Tibial artery (tissue), 4 donors: Measurements from ENCODE around the gene TAB2.

ENCODE experiments used
- DNase-seq, 2 donors: peaks; one replicate each; pipeline ENCODE4 v3.0.0-alpha.2; 2019
- H3K27ac ChIP-seq, 2 donors: fragments of 200-600 bp; sonication (generic) in 1 of 2; 1 replicate in 1 of 2; 2 replicates in 1 of 2; pipeline ENCODE4 v1.5.1; 2018 to 2019; ENCODE audit warnings: mild to moderate bottlenecking in 1 of 2
- H3K27me3 ChIP-seq, 2 donors: fragments of 200-600 bp; sonication (generic) in 1 of 2; one replicate each; pipeline versions ENCODE4 v1.5.1 to v1.6.0; 2016 to 2019
- H3K36me3 ChIP-seq, 3 donors: fragments of 200-600 bp; sonication (generic) in 2 of 3; one replicate each; pipeline ENCODE4 v1.5.1; 2016 to 2019; ENCODE audit warnings: mild to moderate bottlenecking in 2 of 3
- H3K4me1 ChIP-seq, 4 donors: fragments of 200-600 bp; sonication (generic) in 2 of 4; 1 replicate in 3 of 4; 2 replicates in 1 of 4; pipeline ENCODE4 v1.5.1; 2016 to 2019
- H3K4me3 ChIP-seq, 2 donors: fragments of 200-600 bp; sonication (generic) in 1 of 2; 1 replicate in 1 of 2; 2 replicates in 1 of 2; pipeline ENCODE4 v1.5.1; 2018 to 2019; ENCODE audit warnings: mild to moderate bottlenecking in 2 of 2
- H3K9me3 ChIP-seq, 3 donors: fragments of 200-600 bp; sonication (generic) in 1 of 3; one replicate each; pipeline ENCODE4 v1.5.1; 2016 to 2019
- intact Hi-C: fragments of 100-400 bp; cut with DNase I; formaldehyde crosslinking; loops from one replicate; pipeline ENCODE4 v1.15.0; 2023; ENCODE audit warnings: low total_unique reads
- TF ChIP-seq, protein P1 (sequence below), 2 experiments: fragments of 200-600 bp in 1 of 2; fragments of 450-650 bp in 1 of 2; IDR thresholded peaks; one replicate each; pipeline ENCODE4 v1.5.1; 2017 to 2019; ENCODE audit warnings: antibody characterized with exemption in 2 of 2, mild to moderate bottlenecking in 1 of 2, moderate library complexity in 1 of 2

The TAB2 gene

DNA sequence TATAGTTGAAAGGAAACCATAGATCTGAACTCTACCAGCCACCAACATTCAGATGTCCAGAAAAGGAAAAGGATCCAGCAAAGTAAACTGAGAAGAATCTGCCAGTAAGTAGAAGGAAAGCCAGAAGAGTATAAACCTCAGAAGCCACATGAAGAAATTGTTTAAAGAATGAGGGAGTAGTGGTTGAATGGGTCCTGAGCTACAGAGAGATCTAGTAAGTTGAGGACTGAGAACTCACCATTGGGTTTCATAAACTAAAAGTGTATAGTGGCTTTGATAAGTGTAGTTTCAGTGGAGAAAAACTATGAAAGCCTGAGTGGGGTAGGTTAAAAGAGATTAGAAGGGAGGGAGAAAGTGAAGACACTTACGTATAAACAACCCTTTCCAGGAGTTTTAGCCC, 50.6 kb downstream of the TAB2 start:
- Histone ChIP-seq H3K4me3 (no peak overlapping the region), H3K9me3 (no peaks in the 10 kb centered on the region), H3K36me3 (peaks cover 0 to 7% (median 0%) of the 10 kb centered on the region in 3 donors), H3K27ac (no peak overlapping the region), H3K4me1 (peaks cover 0 to 47% (median 16%) of the 10 kb centered on the region in 4 donors), H3K27me3 (no peaks in the 10 kb centered on the region)
- intact Hi-C loops, result no loop called here
- TF ChIP-seq, protein P1, sequence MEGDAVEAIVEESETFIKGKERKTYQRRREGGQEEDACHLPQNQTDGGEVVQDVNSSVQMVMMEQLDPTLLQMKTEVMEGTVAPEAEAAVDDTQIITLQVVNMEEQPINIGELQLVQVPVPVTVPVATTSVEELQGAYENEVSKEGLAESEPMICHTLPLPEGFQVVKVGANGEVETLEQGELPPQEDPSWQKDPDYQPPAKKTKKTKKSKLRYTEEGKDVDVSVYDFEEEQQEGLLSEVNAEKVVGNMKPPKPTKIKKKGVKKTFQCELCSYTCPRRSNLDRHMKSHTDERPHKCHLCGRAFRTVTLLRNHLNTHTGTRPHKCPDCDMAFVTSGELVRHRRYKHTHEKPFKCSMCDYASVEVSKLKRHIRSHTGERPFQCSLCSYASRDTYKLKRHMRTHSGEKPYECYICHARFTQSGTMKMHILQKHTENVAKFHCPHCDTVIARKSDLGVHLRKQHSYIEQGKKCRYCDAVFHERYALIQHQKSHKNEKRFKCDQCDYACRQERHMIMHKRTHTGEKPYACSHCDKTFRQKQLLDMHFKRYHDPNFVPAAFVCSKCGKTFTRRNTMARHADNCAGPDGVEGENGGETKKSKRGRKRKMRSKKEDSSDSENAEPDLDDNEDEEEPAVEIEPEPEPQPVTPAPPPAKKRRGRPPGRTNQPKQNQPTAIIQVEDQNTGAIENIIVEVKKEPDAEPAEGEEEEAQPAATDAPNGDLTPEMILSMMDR (IDR thresholded peaks at IDR 0.05), result no peak
- DNase-seq, result no peak

DNA sequence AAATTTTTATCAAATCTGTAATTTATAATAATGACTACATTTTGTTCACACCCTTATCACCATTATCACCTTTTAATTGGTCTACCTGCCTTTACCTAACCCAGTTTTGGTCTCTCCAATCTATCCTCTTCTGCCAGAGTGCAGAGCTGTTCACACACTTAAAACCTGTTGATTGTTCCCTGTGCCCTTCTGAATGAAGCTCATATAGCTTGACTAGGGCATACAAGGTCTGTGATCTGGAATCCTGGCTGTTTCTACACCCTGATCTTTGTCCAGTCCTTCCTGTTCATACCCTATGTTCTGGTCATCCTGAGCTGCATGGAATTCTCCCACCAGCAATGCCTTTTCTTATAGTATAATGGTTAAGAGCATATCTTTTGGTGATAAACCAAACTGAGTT, 53.6 kb downstream of the TAB2 start:
- no peak for DNase-seq
- Histone ChIP-seq H3K36me3 (peaks cover 0 to 7% (median 0%) of the 10 kb centered on the region in 3 donors), H3K4me3 (no peak overlapping the region), H3K9me3 (no peaks in the 10 kb centered on the region), H3K27ac (no peak overlapping the region), H3K4me1 (peaks cover 0 to 24% (median 8%) of the 10 kb centered on the region in 4 donors), H3K27me3 (no peaks in the 10 kb centered on the region)
- intact Hi-C loops, result no loop called here
- TF ChIP-seq, protein P1 (IDR thresholded peaks at IDR 0.05), result no peak

DNA sequence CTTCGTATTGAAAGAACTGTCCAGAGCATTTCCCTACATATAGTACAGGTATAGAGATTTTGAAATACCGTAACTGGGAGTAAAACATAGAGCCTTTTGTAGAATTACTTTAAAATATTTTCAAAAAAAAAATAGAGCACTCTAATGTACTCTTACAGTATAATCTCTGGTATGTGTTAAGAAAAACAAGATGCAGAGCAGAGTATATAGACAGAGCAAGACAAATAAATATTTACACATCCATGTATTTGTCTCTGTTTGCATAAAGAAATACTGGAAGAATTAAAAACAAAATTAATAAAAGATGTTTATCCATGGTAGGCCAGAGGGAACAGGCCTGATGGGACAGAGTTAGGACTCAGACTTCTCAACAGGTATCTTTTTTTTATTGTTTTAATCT, 54.5 kb downstream of the TAB2 start:
- H3K27ac ChIP-seq, result no peak overlapping the region
- peaks cover 0 to 7% (median 0%) of the 10 kb centered on the region in 3 donors for H3K36me3 ChIP-seq
- TF ChIP-seq, protein P1 (IDR thresholded peaks at IDR 0.05), result no peak
- intact Hi-C loops, result no loop called here
- H3K4me1 ChIP-seq, result peaks cover 0 to 21% (median 7%) of the 10 kb centered on the region in 4 donors
- H3K27me3 ChIP-seq, result no peaks in the 10 kb centered on the region
- H3K9me3 ChIP-seq, result no peaks in the 10 kb centered on the region
- no peak for DNase-seq
- H3K4me3 ChIP-seq, result no peak overlapping the region

DNA sequence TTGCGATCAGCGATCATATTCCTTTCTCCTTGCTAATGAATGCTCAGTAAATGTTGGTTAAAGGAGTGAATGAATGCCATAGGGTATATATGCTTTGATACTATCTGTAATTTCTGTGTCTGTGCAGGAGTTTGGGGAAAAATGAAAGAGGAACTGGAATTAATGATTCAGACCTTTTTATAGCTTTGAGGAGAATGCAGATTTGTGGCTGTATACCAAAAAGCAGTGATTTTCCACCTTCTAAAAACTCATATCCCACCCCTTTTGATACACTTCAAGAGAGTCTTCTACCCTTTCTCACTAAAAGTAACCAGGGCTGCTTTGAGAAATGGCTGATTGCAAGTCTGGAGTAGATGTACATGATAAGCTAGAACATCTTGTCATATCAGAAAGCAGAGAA, 56.0 kb downstream of the TAB2 start:
- intact Hi-C loops, result no loop called here
- no peak overlapping the region for H3K4me3 ChIP-seq
- TF ChIP-seq, protein P1 (IDR thresholded peaks at IDR 0.05), result no peak
- DNase-seq, result no peak
- no peaks in the 10 kb centered on the region for H3K27me3 ChIP-seq
- H3K27ac ChIP-seq, result no peak overlapping the region
- H3K4me1 ChIP-seq, result peaks cover 0 to 15% (median 1%) of the 10 kb centered on the region in 4 donors
- H3K9me3 ChIP-seq, result no peaks in the 10 kb centered on the region
- H3K36me3 ChIP-seq, result peaks cover 0 to 14% (median 6%) of the 10 kb centered on the region in 3 donors

DNA sequence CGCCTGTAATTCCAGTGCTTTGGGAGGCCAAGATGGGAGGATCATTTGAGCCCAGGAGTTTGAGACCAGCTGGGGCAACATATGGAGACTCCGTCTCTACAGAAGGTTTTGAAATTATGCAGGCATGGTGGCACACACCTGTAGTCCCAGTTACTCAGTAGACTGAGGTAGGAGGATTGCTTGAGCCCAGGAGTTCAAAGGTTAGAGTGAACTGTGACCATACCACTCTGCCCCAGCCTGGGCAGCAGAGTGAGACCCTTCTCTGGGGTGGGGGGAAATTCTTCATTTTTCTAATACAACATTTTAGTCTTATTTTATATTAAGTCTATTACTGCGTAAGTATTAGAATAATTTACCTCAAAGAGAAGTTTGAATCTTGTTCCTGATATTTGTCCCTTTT, 62.5 kb downstream of the TAB2 start:
- intact Hi-C loops, result no loop called here
- H3K4me3 ChIP-seq, result no peak overlapping the region
- no peaks in the 10 kb centered on the region for H3K9me3 ChIP-seq
- H3K27me3 ChIP-seq, result no peaks in the 10 kb centered on the region
- TF ChIP-seq, protein P1 (IDR thresholded peaks at IDR 0.05), result no peak
- H3K4me1 ChIP-seq, result peaks cover 0 to 8% (median 3%) of the 10 kb centered on the region in 4 donors
- no peak for DNase-seq
- H3K36me3 ChIP-seq, result peaks cover 14 to 32% (median 22%) of the 10 kb centered on the region in 3 donors
- no peak overlapping the region for H3K27ac ChIP-seq

DNA sequence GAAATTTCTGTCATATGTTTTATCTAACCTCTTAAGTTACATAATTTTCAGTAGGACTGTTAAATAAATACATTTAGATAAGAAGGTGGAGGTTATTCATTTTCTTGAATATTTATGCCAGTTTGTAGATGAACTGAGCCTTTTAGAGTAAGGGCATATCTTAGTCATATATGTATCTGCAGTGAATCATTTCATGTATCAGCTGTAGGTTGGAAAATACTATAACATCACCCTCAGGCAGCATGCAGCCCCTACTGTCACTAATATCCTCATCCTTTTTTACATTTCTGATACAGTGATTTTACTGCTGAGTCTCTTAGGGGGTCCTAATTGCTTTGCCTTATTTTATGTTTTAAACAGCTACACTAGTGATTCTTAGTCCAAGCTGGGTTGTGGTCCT, 63.0 kb downstream of the TAB2 start:
- H3K9me3 ChIP-seq, result no peaks in the 10 kb centered on the region
- DNase-seq, result no peak
- intact Hi-C loops, result no loop called here
- TF ChIP-seq, protein P1 (IDR thresholded peaks at IDR 0.05), result no peak
- no peaks in the 10 kb centered on the region for H3K27me3 ChIP-seq
- peaks cover 0 to 12% (median 2%) of the 10 kb centered on the region in 4 donors for H3K4me1 ChIP-seq
- H3K4me3 ChIP-seq, result no peak overlapping the region
- peaks cover 14 to 32% (median 22%) of the 10 kb centered on the region in 3 donors for H3K36me3 ChIP-seq
- no peak overlapping the region for H3K27ac ChIP-seq
